Psoas muscle (tissue), 8 donors: Measurements from ENCODE around the gene COX18. TPM values are rescaled to one million over a fixed set of nuclear protein-coding genes. Genes with fewer than 3 reads are reported as not detected.

Experiments used
- ATAC-seq, 4 donors: fragments of 200-7000 bp; cut with Tn5 transposase; one replicate each; pipeline ENCODE4 v1.9.1; 2020; ENCODE audit warnings: moderate library complexity in 3 of 4, mild to moderate bottlenecking in 2 of 4
- DNase-seq, 2 donors: peaks; one replicate each; pipeline ENCODE4 v3.0.0-alpha.2; 2020
- H3K27ac ChIP-seq: fragments of 200-600 bp; one replicate; pipeline ENCODE4 v1.8.0; 2022
- H3K27me3 ChIP-seq, 3 donors: fragments of 200-600 bp in 1 of 3; one replicate each; pipeline versions ENCODE4 v1.6.1 to v1.8.0; 2013 to 2022; ENCODE audit warnings: low read length in 2 of 3, mild to moderate bottlenecking in 2 of 3, moderate library complexity in 1 of 3; ENCODE audit not compliant: insufficient read depth in 3 of 3
- H3K36me3 ChIP-seq, 2 donors: fragments of 200-600 bp in 1 of 2; one replicate each; pipeline versions ENCODE4 v1.6.1 to v1.8.0; 2013 to 2022; ENCODE audit warnings: low read depth in 1 of 2, mild to moderate bottlenecking in 1 of 2, moderate library complexity in 1 of 2; ENCODE audit not compliant: insufficient read depth in 1 of 2
- H3K4me1 ChIP-seq: fragments of 200-600 bp; one replicate; pipeline ENCODE4 v1.8.0; 2022
- H3K4me3 ChIP-seq: fragments of 200-600 bp; one replicate; pipeline ENCODE4 v1.8.0; 2022; ENCODE audit warnings: mild to moderate bottlenecking
- H3K9me3 ChIP-seq: fragments of 200-600 bp; one replicate; pipeline ENCODE4 v1.8.0; 2022
- WGBS, 3 donors: extraction: QIAGEN DNeasy Blood & Tissue Kit; methylation state at CpG; one replicate each; pipeline versions ENCODE4 v1.1.6 to v1.1.7; 2013; 5-methylcytosine and 5-hydroxymethylcytosine counted together
- intact Hi-C, 2 donors: fragments of 100-400 bp; cut with DNase I; formaldehyde crosslinking; loops; one replicate each; pipeline versions ENCODE4 v1.11.0 to v1.14.2; 2022
- polyA plus RNA-seq, 3 donors: library from polyadenylated mRNA; stranded (reverse); fragments of 200-250 nt; gene quantifications; one replicate each; pipeline ENCODE4 v1.2.3, GENCODE V29; 2013
- total RNA-seq, 4 donors: library from RNA; stranded (reverse); fragmentation: NEBNext Ultra II Directional in 2 of 4; extraction: Animal tissue kit (Norgen Biotek cat#: 25700) in 2 of 4; gene quantifications; one replicate each; pipeline versions ENCODE4 v1.2.1 to v1.2.4, GENCODE V29; 2021 to 2023
- TF ChIP-seq, protein P1 (sequence below): fragments of 200-600 bp; IDR thresholded peaks from one replicate; pipeline ENCODE4 v1.8.0; 2022; ENCODE audit warnings: antibody characterized with exemption
- donor health status: healthy with polysubstance abuse.
- donor health status: DM: no; HTN: no; CAD: no; lungs with moderate emphysema.
- donor health status: Bipolar disorder and iron deficiency.
- donor health status: healthy.
- donor health status: DM: yes; HTN: yes; CAD: no.
- donor health status: DM: no; HTN: no; CAD: no.
- donor health status: DM: no; HTN: no; CAD: no.
- donor health status: DM: yes; HTN: yes; CAD: no.

COX18 gene
- total and polyA plus RNA-seq, 7 donors = 5.2 to 16.5 (median 8.9) TPM

DNA sequence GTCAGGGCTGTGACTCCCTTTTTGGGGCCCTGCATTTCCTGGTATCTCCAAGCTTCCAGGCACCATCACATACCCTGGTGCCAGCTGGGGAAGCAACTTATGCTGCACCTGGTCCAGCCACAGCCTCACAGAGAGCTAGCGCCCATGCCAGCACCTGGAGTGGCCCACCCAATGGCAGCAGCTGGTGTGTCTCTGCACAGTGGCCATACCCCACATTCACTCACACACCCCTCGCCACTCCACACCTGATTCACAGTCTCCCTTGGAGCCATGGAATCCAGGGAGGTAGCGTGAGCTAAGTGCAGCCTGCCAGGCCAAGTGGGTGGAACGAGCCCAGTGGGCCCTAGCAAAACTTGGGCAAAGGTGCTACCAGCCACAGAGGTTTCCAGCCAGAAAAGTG, 56.8 kb downstream of the COX18 start:
- Histone ChIP-seq H3K27me3 (no peaks in the 10 kb centered on the region), H3K27ac (no peak overlapping the region), H3K4me1 (no peaks in the 10 kb centered on the region), H3K4me3 (no peak overlapping the region), H3K36me3 (no peaks in the 10 kb centered on the region), H3K9me3 (no peaks in the 10 kb centered on the region)
- TF ChIP-seq, protein P1, sequence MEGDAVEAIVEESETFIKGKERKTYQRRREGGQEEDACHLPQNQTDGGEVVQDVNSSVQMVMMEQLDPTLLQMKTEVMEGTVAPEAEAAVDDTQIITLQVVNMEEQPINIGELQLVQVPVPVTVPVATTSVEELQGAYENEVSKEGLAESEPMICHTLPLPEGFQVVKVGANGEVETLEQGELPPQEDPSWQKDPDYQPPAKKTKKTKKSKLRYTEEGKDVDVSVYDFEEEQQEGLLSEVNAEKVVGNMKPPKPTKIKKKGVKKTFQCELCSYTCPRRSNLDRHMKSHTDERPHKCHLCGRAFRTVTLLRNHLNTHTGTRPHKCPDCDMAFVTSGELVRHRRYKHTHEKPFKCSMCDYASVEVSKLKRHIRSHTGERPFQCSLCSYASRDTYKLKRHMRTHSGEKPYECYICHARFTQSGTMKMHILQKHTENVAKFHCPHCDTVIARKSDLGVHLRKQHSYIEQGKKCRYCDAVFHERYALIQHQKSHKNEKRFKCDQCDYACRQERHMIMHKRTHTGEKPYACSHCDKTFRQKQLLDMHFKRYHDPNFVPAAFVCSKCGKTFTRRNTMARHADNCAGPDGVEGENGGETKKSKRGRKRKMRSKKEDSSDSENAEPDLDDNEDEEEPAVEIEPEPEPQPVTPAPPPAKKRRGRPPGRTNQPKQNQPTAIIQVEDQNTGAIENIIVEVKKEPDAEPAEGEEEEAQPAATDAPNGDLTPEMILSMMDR = no peak
- DNase-seq = no peak
- WGBS, 3 donors = 90% methylated on average over 4 of the region's 4 CpGs
- intact Hi-C loops = loop anchor here in 1 of 2 donors (10.0 kb wide), 1 partner anchor 688 kb away; no protein-coding TSS in a partner anchor
- no peak for ATAC-seq

DNA sequence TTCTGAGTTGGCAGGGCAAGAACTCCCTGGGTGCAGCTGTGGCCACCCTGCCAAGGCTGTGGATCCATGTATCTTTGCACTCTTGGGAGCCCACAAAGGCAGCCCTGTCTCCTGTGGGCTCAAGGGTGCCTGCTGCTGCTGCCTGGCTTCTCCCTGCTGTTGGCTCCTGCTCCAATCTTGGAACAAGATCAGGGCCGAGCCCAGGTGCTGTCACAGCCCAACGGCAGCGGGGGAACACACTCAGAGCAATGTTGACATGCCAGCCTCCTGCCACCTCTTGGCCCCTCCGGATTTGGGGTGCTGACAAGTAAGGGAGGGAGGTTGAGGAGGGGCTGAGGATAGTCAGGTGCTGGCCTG, 57.9 kb downstream of the COX18 start:
- Histone ChIP-seq H3K27ac (no peak overlapping the region), H3K27me3 (no peaks in the 10 kb centered on the region), H3K4me3 (no peak overlapping the region), H3K4me1 (no peaks in the 10 kb centered on the region), H3K9me3 (no peaks in the 10 kb centered on the region), H3K36me3 (no peaks in the 10 kb centered on the region)
- TF ChIP-seq, protein P1 = no peak
- intact Hi-C loops = loop anchor here in 1 of 2 donors (10.0 kb wide), 1 partner anchor 687 kb away; no protein-coding TSS in a partner anchor
- 77 to 85% (median 84%) methylated on average over 4 of the region's 4 CpGs for WGBS, 3 donors
- ATAC-seq (no peak), DNase-seq (no peak)

- H3K36me3 ChIP-seq = no peaks in the 10 kb centered on the region
- whole genome bisulfite sequencing, 3 donors = 82 to 88% (median 86%) methylated on average over 2 to 4 of the region's 4 CpGs
- TF ChIP-seq, protein P1 = no peak
- no peaks in the 10 kb centered on the region for H3K4me1 ChIP-seq
- ATAC-seq (no peak), DNase-seq (no peak)
- H3K4me3 ChIP-seq = no peak overlapping the region
- H3K9me3 ChIP-seq = no peaks in the 10 kb centered on the region
- intact Hi-C loops = loop anchor here in 1 of 2 donors (10.0 kb wide), 1 partner anchor 686 kb away; no protein-coding TSS in a partner anchor
- no peaks in the 10 kb centered on the region for H3K27me3 ChIP-seq
- H3K27ac ChIP-seq = no peak overlapping the region
Observed at GRCh38 chr4:73010789-73011628, 58.5 kb downstream of the COX18 start.

- no peaks in the 10 kb centered on the region for H3K4me1 ChIP-seq
- intact Hi-C loops = no loop called here
- no peak overlapping the region for H3K27ac ChIP-seq
- H3K27me3 ChIP-seq = no peaks in the 10 kb centered on the region
- 72 to 84% (median 81%) methylated on average over 1 of the region's 1 CpG for WGBS, 3 donors
- no peaks in the 10 kb centered on the region for H3K9me3 ChIP-seq
- ATAC-seq (no peak), DNase-seq (no peak)
- no peak overlapping the region for H3K4me3 ChIP-seq
- H3K36me3 ChIP-seq = no peaks in the 10 kb centered on the region
- TF ChIP-seq, protein P1 = no peak
Observed at GRCh38 chr4:73007526-73008100, 61.9 kb downstream of the COX18 start.
